Nephron progenitor cell (in vitro differentiated cells): Measurements from ENCODE around the gene HOTAIR.
A peak's percentile ranks its signal among the peaks of the same experiment; 100 is the strongest.

Experiments
- DNase-seq: peaks from one replicate; pipeline ENCODE4 v3.0.0; 2021
- H3K27ac Mint-ChIP-seq: 2 replicates; pipeline ENCODE4 v1.8.0; 2021; ENCODE audit warnings: mild to moderate bottlenecking, moderate library complexity, mixed read lengths
- H3K27me3 Mint-ChIP-seq: 2 replicates; pipeline ENCODE4 v1.8.0; 2021; ENCODE audit warnings: mild to moderate bottlenecking, low read depth, mixed read lengths; ENCODE audit not compliant: poor library complexity
- H3K36me3 Mint-ChIP-seq: 2 replicates; pipeline ENCODE4 v1.8.0; 2021; ENCODE audit warnings: low read depth, mixed read lengths
- H3K4me1 Mint-ChIP-seq: 2 replicates; pipeline ENCODE4 v1.8.0; 2021; ENCODE audit warnings: mixed read lengths
- H3K4me3 Mint-ChIP-seq: 2 replicates; pipeline ENCODE4 v1.8.0; 2021; ENCODE audit warnings: mild to moderate bottlenecking, moderate library complexity, mixed read lengths
- H3K9me3 Mint-ChIP-seq: 2 replicates; pipeline ENCODE4 v1.8.0; 2021; ENCODE audit warnings: mild to moderate bottlenecking, moderate library complexity, mixed read lengths
- CTCF ChIP-seq: fragments of 200-600 bp; sonication (generic); IDR thresholded peaks from 2 replicates; pipeline ENCODE4 v1.5.0; 2021; ENCODE audit warnings: antibody characterized with exemption

The HOTAIR gene

GRCh38 chr12:54019924-54020590 lies 45.3 kb upstream of the HOTAIR start:
- DNase-seq: no peak
- Mint-ChIP-seq H3K4me3 (peak overlapping the region; percentile 91), H3K4me1 (peaks cover 54% of the 10 kb centered on the region), H3K36me3 (peaks cover 37% of the 10 kb centered on the region), H3K27ac (peak overlapping the region; percentile 98), H3K27me3 (peaks cover 6% of the 10 kb centered on the region), H3K9me3 (no peaks in the 10 kb centered on the region)
- no peak for TF ChIP-seq CTCF

GRCh38 chr12:54019091-54019811 lies 44.5 kb upstream of the HOTAIR start:
- no peak for TF ChIP-seq CTCF
- peak; percentile 46 for DNase-seq
- H3K4me1 Mint-ChIP-seq: peaks cover 54% of the 10 kb centered on the region
- peaks cover 36% of the 10 kb centered on the region for H3K36me3 Mint-ChIP-seq
- peaks cover 9% of the 10 kb centered on the region for H3K27me3 Mint-ChIP-seq
- peak overlapping the region; percentile 98 for H3K27ac Mint-ChIP-seq
- peak overlapping the region; percentile 91 for H3K4me3 Mint-ChIP-seq
- no peaks in the 10 kb centered on the region for H3K9me3 Mint-ChIP-seq

GRCh38 chr12:54018468-54018984 lies 43.8 kb upstream of the HOTAIR start:
- Mint-ChIP-seq H3K4me1 (peaks cover 54% of the 10 kb centered on the region), H3K9me3 (no peaks in the 10 kb centered on the region), H3K4me3 (peak overlapping the region; percentile 91), H3K27ac (peak overlapping the region; percentile 97), H3K36me3 (peaks cover 29% of the 10 kb centered on the region), H3K27me3 (peaks cover 9% of the 10 kb centered on the region)
- no peak for TF ChIP-seq CTCF
- peak; percentile 54 for DNase-seq

GRCh38 chr12:54017878-54018467 lies 43.2 kb upstream of the HOTAIR start:
- Mint-ChIP-seq H3K27me3 (peaks cover 10% of the 10 kb centered on the region), H3K4me3 (peak overlapping the region; percentile 91), H3K36me3 (peaks cover 31% of the 10 kb centered on the region), H3K9me3 (no peaks in the 10 kb centered on the region), H3K4me1 (peaks cover 54% of the 10 kb centered on the region), H3K27ac (peak overlapping the region; percentile 97)
- peak; percentile 85 for DNase-seq
- no peak for TF ChIP-seq CTCF

- TF ChIP-seq CTCF: no peak
- Mint-ChIP-seq H3K4me3 (peak overlapping the region; percentile 91), H3K27me3 (peaks cover 10% of the 10 kb centered on the region), H3K9me3 (no peaks in the 10 kb centered on the region), H3K4me1 (peaks cover 54% of the 10 kb centered on the region), H3K27ac (peak overlapping the region; percentile 97), H3K36me3 (peaks cover 35% of the 10 kb centered on the region)
- DNase-seq: peak; percentile 44
Observed at GRCh38 chr12:54017027-54017788, 42.5 kb upstream of the HOTAIR start.
